HEK293 (cell line): Measurements from ENCODE around the gene RNMT.
"Not testable (repeated sequence)": the region's sequence is repeated elsewhere in the genome, so short reads cannot be mapped to it uniquely, and the experiment has no call there.

Source experiments
- CTCF ChIA-PET: fragments of 350-600 bp; formaldehyde crosslinking; extraction: SDS; loops from one replicate; lab custom pipeline; 2021; ENCODE audit warnings: antibody characterized with exemption; lab: Yijun Ruan, JAX
- POLR2A ChIA-PET: fragments of 300-600 bp; formaldehyde crosslinking; extraction: SDS; loops from one replicate; lab custom pipeline; 2020; ENCODE audit warnings: antibody characterized with exemption, inconsistent platforms; lab: Yijun Ruan, JAX
- H3K27ac ChIP-seq: fragments of 200-500 bp; sonication (Bioruptor generic); 2 replicates; pipeline ENCODE4 v1.5.1; 2014; ENCODE audit warnings: low read depth, low read length, control low read depth, inconsistent platforms; ENCODE audit errors: extremely low read depth
- H3K36me3 ChIP-seq, 2 experiments: fragments of 200-500 bp in 1 of 2; sonication (Bioruptor generic) in 1 of 2; 1 replicate in 1 of 2; 2 replicates in 1 of 2; pipeline ENCODE4 v1.5.1; 2014 to 2017; ENCODE audit warnings: inconsistent platforms in 2 of 2, low read length in 2 of 2; ENCODE audit not compliant: control insufficient read depth in 2 of 2, insufficient read depth in 1 of 2
- H3K4me1 ChIP-seq: fragments of 200-500 bp; sonication (Bioruptor generic); 2 replicates; pipeline ENCODE4 v1.5.1; 2014; ENCODE audit warnings: mild to moderate bottlenecking, low read length, inconsistent platforms; ENCODE audit not compliant: control insufficient read depth, insufficient read depth
- H3K4me3 ChIP-seq: 2 replicates; pipeline ENCODE4 v1.5.1; 2011; ENCODE audit warnings: low read depth, mild to moderate bottlenecking, control low read depth, low read length, moderate library complexity
- H3K9me3 ChIP-seq: fragments of 200-500 bp; sonication (Bioruptor generic); 2 replicates; pipeline ENCODE4 v1.5.1; 2014; ENCODE audit warnings: low read depth, low read length, inconsistent platforms; ENCODE audit not compliant: control insufficient read depth, insufficient read depth
- KLF7 ChIP-seq: fragments of 450-650 bp; formaldehyde crosslinking; IDR thresholded peaks from 2 replicates; pipeline ENCODE4 v1.5.1; 2016; ENCODE audit warnings: missing biosample characterization, missing genetic modification characterization, borderline replicate concordance
- MZF1 ChIP-seq: fragments of 450-650 bp; formaldehyde crosslinking; IDR thresholded peaks from 2 replicates; pipeline ENCODE4 v1.5.1; 2017; ENCODE audit warnings: missing biosample characterization, missing genetic modification characterization, borderline replicate concordance
- PRDM1 ChIP-seq: fragments of 450-650 bp; formaldehyde crosslinking; IDR thresholded peaks from 2 replicates; pipeline ENCODE4; 2016; ENCODE audit warnings: missing biosample characterization, missing genetic modification characterization
- ZFP3 ChIP-seq: fragments of 450-650 bp; formaldehyde crosslinking; IDR thresholded peaks from 2 replicates; pipeline ENCODE4 v1.5.1; 2016; ENCODE audit warnings: low read depth, missing biosample characterization, missing genetic modification characterization
- ZFP41 ChIP-seq: fragments of 450-650 bp; formaldehyde crosslinking; IDR thresholded peaks from 2 replicates; pipeline ENCODE4 v1.5.1; 2016; ENCODE audit warnings: missing biosample characterization, missing genetic modification characterization, borderline replicate concordance
- ZNF114 ChIP-seq: fragments of 450-650 bp; formaldehyde crosslinking; IDR thresholded peaks from 2 replicates; pipeline ENCODE4 v1.5.0; 2017; ENCODE audit warnings: missing biosample characterization, missing genetic modification characterization
- ZNF132 ChIP-seq: fragments of 450-650 bp; formaldehyde crosslinking; IDR thresholded peaks from 2 replicates; pipeline ENCODE4 v1.5.1; 2017; ENCODE audit warnings: missing biosample characterization, missing genetic modification characterization, borderline replicate concordance
- ZNF146 ChIP-seq: fragments of 450-650 bp; formaldehyde crosslinking; IDR thresholded peaks from 2 replicates; pipeline ENCODE4 v1.5.1; 2016; ENCODE audit warnings: missing biosample characterization, missing genetic modification characterization
- ZNF398 ChIP-seq: fragments of 450-650 bp; formaldehyde crosslinking; IDR thresholded peaks from 2 replicates; pipeline ENCODE4 v1.5.1; 2017; ENCODE audit warnings: missing biosample characterization, missing genetic modification characterization
- ZNF510 ChIP-seq: fragments of 450-650 bp; formaldehyde crosslinking; IDR thresholded peaks from 2 replicates; pipeline ENCODE4 v1.5.1; 2018; ENCODE audit warnings: mild to moderate bottlenecking, missing genetic modification characterization, missing biosample characterization; ENCODE audit not compliant: insufficient replicate concordance
- ZNF548 ChIP-seq: fragments of 450-650 bp; formaldehyde crosslinking; IDR thresholded peaks from 2 replicates; pipeline ENCODE4 v1.5.1; 2016; ENCODE audit warnings: missing biosample characterization, missing genetic modification characterization
- ZNF664 ChIP-seq: fragments of 450-650 bp; formaldehyde crosslinking; IDR thresholded peaks from 2 replicates; pipeline ENCODE4 v1.5.1; 2016; ENCODE audit warnings: missing biosample characterization, missing genetic modification characterization
- ZNF830 ChIP-seq: fragments of 450-650 bp; IDR thresholded peaks from 2 replicates; pipeline ENCODE4 v1.5.0; 2018; ENCODE audit warnings: missing biosample characterization, missing genetic modification characterization, low read depth, mild to moderate bottlenecking, moderate library complexity
- ZNF843 ChIP-seq: fragments of 450-650 bp; formaldehyde crosslinking; IDR thresholded peaks from 2 replicates; pipeline ENCODE4 v1.5.1; 2016; ENCODE audit warnings: missing biosample characterization, missing genetic modification characterization
- TF ChIP-seq, protein P1 (sequence below): sonication (generic); formaldehyde crosslinking; IDR thresholded peaks from 2 replicates; pipeline ENCODE4 v1.8.1; 2022; ENCODE audit warnings: mild to moderate bottlenecking, moderate library complexity, missing genetic modification reagents
- TF ChIP-seq, protein P2 (sequence below): fragments of 450-650 bp; formaldehyde crosslinking; IDR thresholded peaks from 2 replicates; pipeline ENCODE4 v1.5.1; 2017; ENCODE audit warnings: missing biosample characterization, missing genetic modification characterization

RNMT gene

GRCh38 chr18:13745696-13746095, 19.2 kb downstream of the RNMT start:
- Histone ChIP-seq H3K27ac (no peak overlapping the region), H3K9me3 (no peaks in the 10 kb centered on the region), H3K36me3 (peaks cover 62 to 66% of the 10 kb centered on the region in 2 experiments), H3K4me3 (no peak overlapping the region), H3K4me1 (no peaks in the 10 kb centered on the region)
- CTCF ChIA-PET: interaction anchor here (1.2 kb wide), 1 partner anchor 57 kb away, joined by 4 read pairs; no protein-coding TSS in a partner anchor
- no peak for TF ChIP-seq ZNF510 (tag by site-specific recombination)
- no peak for TF ChIP-seq ZNF132 (tag by site-specific recombination)
- 0 out of 2 replicates have a peak, but pooled peaks have one; percentile 3 for TF ChIP-seq PRDM1 (tag by site-specific recombination)
- POLR2A ChIA-PET: no interaction called here

DNA sequence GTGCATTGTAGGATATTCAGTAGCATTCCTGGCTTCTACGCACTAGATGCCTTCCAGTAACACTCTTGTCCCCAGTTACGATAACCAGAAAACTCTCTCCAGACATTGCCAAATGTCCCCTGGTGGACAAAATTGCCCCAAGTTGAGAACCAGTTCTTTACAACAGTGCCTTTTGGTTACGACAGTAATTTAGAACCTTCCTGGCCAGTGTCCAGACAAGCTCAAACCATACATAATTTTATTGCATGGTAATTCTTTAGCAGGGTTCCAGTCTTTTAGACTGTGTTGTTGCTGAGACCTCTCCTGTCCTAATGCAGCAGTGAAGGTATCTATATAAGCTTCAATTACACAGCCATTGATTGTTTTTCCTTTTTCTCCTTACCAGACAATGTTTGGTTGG, 20.2 kb downstream of the RNMT start:
- no peak for TF ChIP-seq ZNF830 (tag by site-specific recombination)
- no peak for TF ChIP-seq ZFP3 (tag by site-specific recombination)
- TF ChIP-seq, protein P1, sequence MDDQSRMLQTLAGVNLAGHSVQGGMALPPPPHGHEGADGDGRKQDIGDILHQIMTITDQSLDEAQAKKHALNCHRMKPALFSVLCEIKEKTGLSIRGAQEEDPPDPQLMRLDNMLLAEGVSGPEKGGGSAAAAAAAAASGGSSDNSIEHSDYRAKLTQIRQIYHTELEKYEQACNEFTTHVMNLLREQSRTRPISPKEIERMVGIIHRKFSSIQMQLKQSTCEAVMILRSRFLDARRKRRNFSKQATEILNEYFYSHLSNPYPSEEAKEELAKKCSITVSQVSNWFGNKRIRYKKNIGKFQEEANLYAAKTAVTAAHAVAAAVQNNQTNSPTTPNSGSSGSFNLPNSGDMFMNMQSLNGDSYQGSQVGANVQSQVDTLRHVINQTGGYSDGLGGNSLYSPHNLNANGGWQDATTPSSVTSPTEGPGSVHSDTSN (CRISPR knock-in tag): no peak
- H3K27ac ChIP-seq: no peak overlapping the region
- no peaks in the 10 kb centered on the region for H3K4me1 ChIP-seq
- ChIA-PET POLR2A (no interaction called here), CTCF (no interaction called here)
- H3K4me3 ChIP-seq: no peak overlapping the region
- peaks cover 53 to 57% of the 10 kb centered on the region in 2 experiments for H3K36me3 ChIP-seq
- H3K9me3 ChIP-seq: no peaks in the 10 kb centered on the region

DNA sequence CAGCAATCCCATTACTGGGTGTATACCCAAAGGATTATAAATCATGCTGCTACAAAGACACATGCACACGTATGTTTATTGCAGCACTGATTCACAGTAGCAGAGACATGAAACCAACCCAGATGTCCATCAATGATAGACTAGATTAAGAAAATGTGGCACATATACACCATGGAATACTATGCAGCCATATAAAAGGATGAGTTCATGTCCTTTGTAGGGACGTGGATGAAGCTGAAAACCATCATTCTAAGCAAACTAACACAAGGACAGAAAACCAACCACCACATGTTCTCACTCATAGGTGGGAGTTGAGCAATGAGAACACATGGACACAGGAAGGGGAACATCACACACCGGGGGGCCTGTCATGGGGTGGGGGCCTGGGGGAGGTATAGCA, 25.1 kb downstream of the RNMT start:
- POLR2A ChIA-PET, H3K27ac ChIP-seq, H3K4me3 ChIP-seq, CTCF ChIA-PET, H3K9me3 ChIP-seq, H3K4me1 ChIP-seq: not testable (repeated sequence)
- peak; percentile 81 for TF ChIP-seq ZNF146 (tag by site-specific recombination)
- TF ChIP-seq, all 188 proteins: peak for 1; not testable (repeated sequence) for 187
- peaks cover 57 to 62% of the 10 kb centered on the region in 2 experiments for H3K36me3 ChIP-seq

GRCh38 chr18:13756261-13756660, 29.8 kb downstream of the RNMT start:
- TF ChIP-seq ZNF548 (tag by site-specific recombination): no peak
- TF ChIP-seq ZNF843: no peak
- no peak for TF ChIP-seq ZNF664 (tag by site-specific recombination)
- TF ChIP-seq ZNF114: no peak
- no peak for TF ChIP-seq ZNF398 (tag by site-specific recombination)
- no peak for TF ChIP-seq KLF7 (tag by site-specific recombination)
- TF ChIP-seq, protein P2, sequence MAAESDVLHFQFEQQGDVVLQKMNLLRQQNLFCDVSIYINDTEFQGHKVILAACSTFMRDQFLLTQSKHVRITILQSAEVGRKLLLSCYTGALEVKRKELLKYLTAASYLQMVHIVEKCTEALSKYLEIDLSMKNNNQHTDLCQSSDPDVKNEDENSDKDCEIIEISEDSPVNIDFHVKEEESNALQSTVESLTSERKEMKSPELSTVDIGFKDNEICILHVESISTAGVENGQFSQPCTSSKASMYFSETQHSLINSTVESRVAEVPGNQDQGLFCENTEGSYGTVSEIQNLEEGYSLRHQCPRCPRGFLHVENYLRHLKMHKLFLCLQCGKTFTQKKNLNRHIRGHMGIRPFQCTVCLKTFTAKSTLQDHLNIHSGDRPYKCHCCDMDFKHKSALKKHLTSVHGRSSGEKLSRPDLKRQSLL (tag by site-specific recombination): no peak
- TF ChIP-seq ZFP41 (tag by site-specific recombination): no peak
- no peak for TF ChIP-seq MZF1 (tag by site-specific recombination)
- H3K4me1 ChIP-seq: no peaks in the 10 kb centered on the region
- H3K27ac ChIP-seq: no peak overlapping the region
- peaks cover 33 to 50% of the 10 kb centered on the region in 2 experiments for H3K36me3 ChIP-seq
- CTCF ChIA-PET: no interaction called here
- H3K9me3 ChIP-seq: no peaks in the 10 kb centered on the region
- no peak overlapping the region for H3K4me3 ChIP-seq
- POLR2A ChIA-PET: no interaction called here
